Measurements from ENCODE around the gene GTF2H1. TPM values are rescaled to one million over a fixed set of nuclear protein-coding genes. Genes with fewer than 3 reads are reported as not detected.
A peak's percentile ranks its signal among the peaks of the same experiment; 100 is the strongest.

GTF2H1 gene
- 10 to 100 TPM; 73.1 to 83.7 (median 74.4) TPM for total RNA-seq

- H3K4me3 ChIP-seq = peak within 1 kb of the TSS; percentile 84 to 92 (median 88)
- no peaks in the 10 kb centered on the region for H3K9me3 ChIP-seq
- TF ChIP-seq POLR2AphosphoS5 (IDR thresholded peaks at IDR 0.05) (peak; percentile 97 to 99 (median 98)), POLR2A (IDR thresholded peaks at IDR 0.05) (peak; percentile 85), CTCF (IDR thresholded peaks at IDR 0.05) (peak in 1 of 3 donors; percentile 11)
- DNase-seq (ENCODE audit: low spot score in 2 of 2) = peak; percentile 94 to 96
- intact Hi-C loops (cut with DNase I; ENCODE audit: low total_unique reads) = loop anchor here (5.0 to 10.0 kb wide), 2 partner anchors 73 to 205 kb away; partner anchors contain the start of genes LDHA and TSG101
- H3K36me3 ChIP-seq = no peaks in the 10 kb centered on the region
- H3K27ac ChIP-seq = peak within 1 kb of the TSS; percentile 99
- peaks cover 0 to 21% of the 10 kb centered on the region in 2 donors for H3K4me1 ChIP-seq
- H3K27me3 ChIP-seq = no peaks in the 10 kb centered on the region
Measured at GRCh38 chr11:18321969-18322711, at the start of gene GTF2H1, which contains the start of gene HPS5. TSS of gene GTF2H1 (plus strand) at chr11:18322567. CDS start at chr11:18333075, 10,508 bp downstream. TSS of gene HPS5 (minus strand) at chr11:18322140. CDS start at chr11:18317858, 4,282 bp downstream.

DNA sequence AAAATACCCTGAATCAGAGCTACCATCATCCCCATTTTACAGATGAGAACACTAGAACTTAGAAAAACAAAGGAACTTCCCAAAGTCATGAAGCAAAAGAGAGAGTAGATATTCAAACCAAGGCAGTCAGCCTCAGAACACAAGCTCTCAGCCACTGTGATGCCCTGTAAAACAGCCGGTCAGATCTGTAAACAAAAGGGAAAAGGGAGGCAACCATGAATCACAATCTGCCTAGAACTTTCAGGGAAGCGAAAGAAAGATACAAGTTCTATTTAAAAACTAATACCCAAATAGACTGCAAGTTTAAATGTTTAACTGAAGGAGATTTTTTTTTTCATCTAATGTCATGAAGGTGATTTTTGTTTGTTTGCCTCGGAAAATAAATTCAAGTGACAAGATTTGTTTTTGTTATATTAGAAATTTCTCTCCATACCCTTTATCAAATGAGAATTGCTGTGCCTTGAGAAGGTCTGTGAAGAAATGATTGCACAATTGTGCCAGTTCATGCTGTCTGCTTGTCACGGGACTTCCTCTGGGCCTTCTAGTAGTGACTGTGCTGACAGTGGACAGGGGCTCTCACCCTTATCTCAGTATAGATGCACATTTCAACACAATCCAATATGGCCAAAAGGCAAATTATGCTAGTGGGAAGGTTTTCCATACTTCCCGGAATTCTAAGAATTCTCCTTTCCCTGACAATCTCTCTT is 44.6 kb upstream of the GTF2H1 start:
- DNase-seq (ENCODE audit: low spot score in 2 of 2) = no peak
- Histone ChIP-seq H3K36me3 (no peaks in the 10 kb centered on the region), H3K4me1 (no peaks in the 10 kb centered on the region), H3K4me3 (no peak overlapping the region), H3K27ac (no peak overlapping the region), H3K9me3 (no peaks in the 10 kb centered on the region), H3K27me3 (no peaks in the 10 kb centered on the region)
- TF ChIP-seq POLR2A (IDR thresholded peaks at IDR 0.05) (no peak), POLR2AphosphoS5 (IDR thresholded peaks at IDR 0.05) (no peak), CTCF (IDR thresholded peaks at IDR 0.05) (no peak)
- intact Hi-C loops (cut with DNase I; ENCODE audit: low total_unique reads) = no loop called here

GRCh38 chr11:18280438-18281045 is 41.8 kb upstream of the GTF2H1 start:
- Histone ChIP-seq H3K4me3 (no peak overlapping the region), H3K9me3 (no peaks in the 10 kb centered on the region), H3K36me3 (no peaks in the 10 kb centered on the region), H3K27ac (no peak overlapping the region), H3K4me1 (no peaks in the 10 kb centered on the region), H3K27me3 (no peaks in the 10 kb centered on the region)
- intact Hi-C loops (cut with DNase I; ENCODE audit: low total_unique reads) = no loop called here
- DNase-seq (ENCODE audit: low spot score in 2 of 2) = no peak
- TF ChIP-seq POLR2A (IDR thresholded peaks at IDR 0.05) (no peak), CTCF (IDR thresholded peaks at IDR 0.05) (no peak), POLR2AphosphoS5 (IDR thresholded peaks at IDR 0.05) (no peak)

- no peaks in the 10 kb centered on the region for H3K4me1 ChIP-seq
- no peak for DNase-seq (ENCODE audit: low spot score in 2 of 2)
- H3K27ac ChIP-seq = no peak overlapping the region
- TF ChIP-seq POLR2A (IDR thresholded peaks at IDR 0.05) (no peak), CTCF (IDR thresholded peaks at IDR 0.05) (no peak), POLR2AphosphoS5 (IDR thresholded peaks at IDR 0.05) (no peak)
- H3K9me3 ChIP-seq = no peaks in the 10 kb centered on the region
- intact Hi-C loops (cut with DNase I; ENCODE audit: low total_unique reads) = no loop called here
- peaks cover 10% of the 10 kb centered on the region for H3K36me3 ChIP-seq
- no peaks in the 10 kb centered on the region for H3K27me3 ChIP-seq
- H3K4me3 ChIP-seq = no peak overlapping the region
Measured at GRCh38 chr11:18282626-18283025, 39.7 kb upstream of the GTF2H1 start.
